GM19239 (cell line): Measurements from ENCODE around the gene EIF3L.
A peak's percentile ranks its signal among the peaks of the same experiment; 100 is the strongest.

Experiments
- DNase-seq: peaks from one replicate; pipeline ENCODE4 v3.0.0; 2011; ENCODE audit warnings: low spot score; ENCODE audit not compliant: insufficient read length
- FAIRE-seq: peaks from 2 replicates; lab custom pipeline; 2011; peaks lifted over from hg19 to GRCh38; lab: Jason Lieb, UNC

The EIF3L gene

DNA sequence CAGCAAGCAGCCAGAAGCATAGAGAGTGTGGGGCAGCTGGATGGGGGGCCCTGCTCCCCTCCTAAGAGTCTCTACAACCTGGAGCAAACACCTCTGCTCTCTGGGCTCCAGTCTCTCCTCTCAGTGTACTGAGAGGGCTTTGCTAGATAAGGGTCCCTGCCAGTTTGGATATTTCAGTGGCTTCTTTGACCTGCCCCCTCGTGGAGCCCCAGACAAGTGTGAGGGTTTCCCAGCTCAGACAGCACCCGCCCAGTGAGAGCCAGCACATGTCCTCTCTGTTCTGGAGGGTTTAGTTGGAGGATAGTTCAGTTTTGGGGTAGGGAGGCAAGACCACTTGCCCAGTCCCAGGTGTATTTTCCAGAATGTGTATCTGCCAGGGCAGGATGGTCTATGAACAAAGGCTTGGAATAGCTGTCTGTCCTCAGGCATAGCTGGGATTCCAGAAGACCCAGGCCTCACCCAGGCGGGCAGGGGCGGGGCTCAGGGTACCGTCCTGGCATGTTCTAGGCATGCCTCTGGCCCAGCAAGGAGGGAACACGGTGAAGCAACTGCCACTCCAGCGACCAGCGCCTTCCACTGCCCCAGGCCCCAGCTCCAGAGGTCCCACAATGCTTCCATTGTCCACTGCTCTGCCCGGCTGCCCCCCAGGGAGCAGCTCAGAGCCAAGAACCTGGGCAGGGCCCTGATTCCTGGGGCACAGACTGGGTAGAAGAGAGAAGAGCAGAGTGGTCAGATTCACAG is 49.4 kb downstream of the EIF3L start:
- no peak for DNase-seq
- no peak for FAIRE-seq

DNA sequence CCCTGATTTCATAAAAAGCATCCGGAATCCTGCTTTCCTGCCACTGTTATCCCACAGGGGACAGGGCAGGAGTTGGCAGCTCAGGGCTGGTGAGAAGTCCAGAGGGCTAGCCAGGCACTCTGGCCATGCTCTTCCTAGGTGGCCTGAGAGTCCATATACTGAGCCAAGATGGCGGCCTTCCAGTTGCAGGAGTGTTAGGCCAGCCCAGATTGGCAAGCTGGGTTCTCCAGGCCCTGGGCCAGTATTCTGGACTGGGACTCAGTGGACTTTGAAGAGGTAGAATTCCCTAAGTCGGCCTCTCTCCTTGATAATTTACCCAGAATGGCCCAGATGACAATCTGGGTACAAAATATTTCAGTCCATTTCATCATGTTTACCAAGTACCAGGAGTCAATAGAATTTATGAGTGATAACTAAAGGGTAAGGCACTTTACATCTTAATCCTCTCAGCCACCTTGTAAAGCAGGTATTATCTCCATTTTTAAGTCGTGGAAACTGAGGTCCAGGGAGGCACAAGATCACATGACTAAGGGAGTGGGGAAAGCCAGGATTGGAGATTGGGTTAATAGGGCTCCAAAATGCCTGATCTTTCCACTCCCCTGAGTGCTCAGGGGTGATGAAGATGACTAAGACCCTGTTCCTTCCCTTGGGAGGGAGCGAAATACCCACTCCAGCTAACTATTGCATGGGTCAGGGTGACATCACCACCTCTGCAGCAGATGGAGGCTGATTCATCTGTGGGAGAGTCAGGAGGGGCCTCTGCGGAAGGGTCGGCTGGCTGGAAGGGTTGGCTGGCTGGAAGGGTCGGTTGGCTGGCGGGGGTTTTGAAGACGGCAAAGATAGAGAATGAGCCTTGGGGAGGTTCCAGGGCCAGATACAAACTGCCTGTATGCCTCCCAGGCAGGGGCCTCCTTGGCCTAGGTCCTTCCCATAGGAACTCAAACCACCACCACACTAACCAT is 55.6 kb downstream of the EIF3L start:
- DNase-seq (no peak), FAIRE-seq (no peak)

DNA sequence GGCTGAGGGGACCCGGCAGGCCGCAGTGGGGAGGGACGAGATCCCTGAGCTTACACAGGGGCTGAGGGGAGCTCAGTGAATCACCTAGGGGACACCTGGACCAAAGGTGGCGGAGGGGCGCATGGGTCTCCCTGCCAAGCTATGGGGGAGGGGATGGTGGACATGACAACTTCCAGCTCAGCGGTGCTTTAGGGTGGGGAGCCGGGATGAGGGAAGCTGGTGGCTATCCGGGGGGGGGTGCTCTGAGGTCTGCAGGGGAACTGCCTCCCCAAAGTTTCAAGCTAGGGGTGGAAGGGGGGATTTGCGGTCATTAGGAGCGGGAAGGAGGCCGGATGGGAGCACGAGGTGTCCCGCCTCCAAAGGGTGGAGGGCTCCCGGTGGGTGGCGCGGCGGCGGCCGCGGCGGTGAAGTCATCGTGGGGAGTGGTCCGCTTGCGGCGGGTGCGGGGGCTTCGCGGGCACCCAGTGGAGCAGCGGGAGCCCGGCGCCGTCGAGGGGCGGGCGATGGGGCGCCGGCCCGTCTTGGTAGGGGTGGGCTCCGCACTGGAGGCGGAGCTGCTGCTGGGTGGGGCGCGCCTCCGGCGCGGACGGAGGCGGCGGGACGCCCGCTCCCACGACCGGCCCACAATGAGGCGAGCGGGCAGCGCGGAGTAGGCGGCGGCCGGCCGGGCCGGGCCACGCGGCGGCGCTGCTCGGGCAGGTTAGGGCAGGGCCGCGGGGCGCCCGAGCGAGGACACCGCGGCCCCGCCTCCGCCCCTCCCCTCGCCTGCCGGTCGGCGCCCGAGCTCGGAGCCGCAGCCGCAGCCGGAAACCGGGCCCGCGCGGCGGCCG is 56.5 kb downstream of the EIF3L start, which contains the start of gene MICALL1:
Gene MICALL1 (plus strand): TSS at position 764 of the 830 bp plus-strand sequence. CDS start 126 bp downstream, outside the sequence.
- DNase-seq (peak; percentile 97), FAIRE-seq (peak; percentile 8)

DNA sequence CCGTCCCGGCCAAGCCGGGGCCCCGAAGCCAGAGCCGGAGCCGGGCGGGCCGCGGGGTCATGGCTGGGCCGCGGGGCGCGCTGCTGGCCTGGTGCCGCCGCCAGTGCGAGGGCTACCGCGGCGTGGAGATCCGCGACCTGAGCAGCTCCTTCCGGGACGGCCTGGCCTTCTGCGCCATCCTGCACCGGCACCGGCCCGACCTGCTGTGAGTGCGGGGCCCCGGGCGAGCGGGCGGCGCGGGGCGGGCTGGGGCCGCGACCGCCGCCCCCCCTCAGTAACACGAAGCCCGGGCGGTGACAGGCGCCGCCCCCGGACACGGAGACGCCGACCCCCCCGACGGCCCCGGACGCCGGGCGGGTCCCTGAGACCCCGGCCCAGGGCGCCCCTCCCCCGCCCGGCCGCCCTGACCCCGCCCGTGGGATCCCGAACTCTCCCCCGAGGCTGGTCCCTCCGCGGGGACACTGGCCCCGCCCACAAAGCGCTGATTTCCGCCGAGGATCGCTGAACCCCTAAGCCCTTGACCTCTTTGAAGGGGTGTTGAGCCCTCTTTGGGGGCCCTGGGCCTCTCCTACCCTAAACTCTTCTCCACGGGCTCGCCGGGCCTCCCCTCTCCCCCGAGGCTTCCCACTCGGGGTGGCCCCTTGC is 57.3 kb downstream of the EIF3L start:
- DNase-seq (peak; percentile 75), FAIRE-seq (peak; percentile 66)

DNA sequence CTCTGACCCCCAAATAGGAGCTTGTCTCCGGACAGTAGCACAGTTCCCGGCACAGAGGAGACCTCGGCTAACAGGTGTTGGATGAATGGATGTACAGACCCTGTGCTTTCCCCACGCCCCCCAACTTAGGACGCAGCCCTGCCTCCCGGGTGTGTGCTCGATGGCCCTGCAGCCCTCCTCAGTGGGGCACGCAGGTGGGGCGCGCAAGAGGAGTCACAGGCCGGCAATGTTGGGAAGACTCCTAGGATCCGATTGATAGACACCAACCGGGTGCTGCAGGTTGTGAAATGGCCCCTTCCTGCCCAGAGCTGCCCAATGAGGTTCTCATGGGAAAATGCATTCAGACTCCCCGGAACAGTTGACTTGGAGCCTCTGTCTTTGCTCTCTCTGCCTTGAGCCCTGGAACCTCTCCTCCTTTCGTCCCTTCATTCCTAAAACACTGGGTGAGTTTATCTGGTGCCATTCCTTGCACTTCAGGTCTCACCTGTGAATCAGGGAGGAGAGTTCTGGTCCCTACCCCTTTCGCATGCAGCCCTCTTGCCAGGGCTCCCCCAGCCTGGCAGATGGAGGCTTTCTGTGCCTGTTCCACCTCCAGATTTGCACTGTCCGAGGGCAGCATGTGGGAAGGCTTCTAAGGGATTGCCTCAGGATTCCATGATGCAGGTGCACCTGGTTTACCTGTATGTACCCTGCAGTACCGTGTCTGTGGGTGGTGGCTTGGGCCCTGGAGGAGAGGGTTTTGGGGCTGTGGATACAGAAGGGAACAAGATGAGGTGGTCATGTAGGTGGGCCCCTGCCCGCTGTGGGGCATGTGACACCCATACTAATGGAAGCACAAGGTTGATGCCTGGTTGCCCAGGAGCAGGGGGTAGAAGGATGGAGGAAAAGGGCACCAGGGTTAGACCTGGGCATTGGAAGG is 58.1 kb downstream of the EIF3L start:
- no peak for DNase-seq
- peak; percentile 11 for FAIRE-seq

DNA sequence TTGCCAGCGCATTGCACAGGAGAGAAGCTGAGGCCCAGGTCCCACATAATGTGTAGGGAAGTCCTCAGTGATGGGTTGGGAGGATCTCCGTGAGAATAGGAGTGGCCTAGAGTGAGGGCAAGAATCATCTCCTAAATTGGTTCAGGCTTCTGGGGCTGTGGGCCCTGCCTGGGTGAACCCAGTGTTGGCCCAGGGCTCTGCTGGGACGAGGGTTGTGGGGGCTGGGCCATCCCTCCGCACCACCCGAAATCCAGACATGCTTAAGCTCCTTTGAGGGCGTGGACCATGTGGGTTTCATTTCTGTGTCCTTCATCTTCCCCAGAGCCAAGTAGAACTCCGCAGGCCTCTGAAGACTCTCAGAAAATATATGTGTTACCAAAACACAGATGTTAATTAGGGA is 60.5 kb downstream of the EIF3L start:
- FAIRE-seq = no peak

DNA sequence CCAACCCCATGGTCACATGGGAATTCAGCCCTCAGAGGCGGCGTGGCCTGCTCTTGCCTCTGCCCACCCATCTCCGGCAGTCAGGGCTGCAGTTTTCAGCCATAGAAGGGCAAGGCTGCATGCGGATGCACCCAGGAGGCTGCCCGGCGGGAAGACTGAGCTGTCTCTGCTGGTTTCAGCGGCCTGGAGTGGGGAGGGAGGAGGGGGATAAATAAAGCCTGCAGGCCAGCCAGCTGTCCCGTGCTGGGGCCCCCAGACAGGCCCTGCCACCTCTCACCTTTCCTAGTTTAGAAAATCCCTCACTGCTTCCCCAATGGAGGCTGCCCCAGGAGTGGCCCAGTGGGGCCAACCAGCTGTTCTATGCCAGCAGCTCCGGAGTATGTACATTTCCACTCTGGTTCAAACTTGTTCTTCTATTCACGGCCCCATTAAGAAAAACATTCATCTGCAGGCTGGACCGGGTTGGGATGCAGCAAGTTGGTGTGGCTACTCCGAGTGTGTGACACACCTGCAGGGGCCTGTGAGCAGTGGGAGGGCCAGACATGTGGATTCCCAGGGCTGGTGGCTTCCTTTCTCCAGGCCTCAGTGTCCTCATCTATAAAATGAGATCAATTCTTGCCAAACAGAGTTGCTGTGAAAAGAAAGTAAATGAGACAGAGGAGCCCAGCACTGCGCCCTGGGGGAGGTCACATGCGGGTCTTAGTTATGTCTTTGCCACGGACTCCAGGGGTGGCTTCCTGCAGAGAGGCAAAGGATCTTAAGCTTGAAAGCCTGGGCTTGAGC is 61.9 kb downstream of the EIF3L start:
- no peak for DNase-seq
- FAIRE-seq = no peak

More for the DNA sequence above, 60.5 kb downstream of the EIF3L start:
- no peak for DNase-seq

DNA sequence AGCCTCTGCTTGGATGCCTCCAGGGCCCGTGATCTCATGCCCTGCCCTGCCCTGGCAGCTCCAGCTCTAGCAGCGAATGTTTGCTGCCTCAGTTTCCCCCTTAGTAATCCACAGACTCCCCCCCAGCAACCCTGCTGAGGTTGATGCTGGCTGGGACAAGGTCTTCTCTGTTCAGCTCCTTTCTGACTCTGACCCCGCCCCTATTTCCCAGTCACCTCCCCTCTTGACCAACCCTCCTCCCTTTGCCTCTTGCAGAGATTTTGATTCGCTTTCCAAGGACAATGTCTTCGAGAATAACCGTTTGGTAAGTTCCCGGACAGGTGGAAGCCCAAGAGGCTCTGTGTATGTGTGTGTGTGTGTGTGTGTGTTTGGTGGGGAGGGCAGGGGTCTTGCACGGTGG is 62.5 kb downstream of the EIF3L start:
- no peak for FAIRE-seq
- no peak for DNase-seq

DNA sequence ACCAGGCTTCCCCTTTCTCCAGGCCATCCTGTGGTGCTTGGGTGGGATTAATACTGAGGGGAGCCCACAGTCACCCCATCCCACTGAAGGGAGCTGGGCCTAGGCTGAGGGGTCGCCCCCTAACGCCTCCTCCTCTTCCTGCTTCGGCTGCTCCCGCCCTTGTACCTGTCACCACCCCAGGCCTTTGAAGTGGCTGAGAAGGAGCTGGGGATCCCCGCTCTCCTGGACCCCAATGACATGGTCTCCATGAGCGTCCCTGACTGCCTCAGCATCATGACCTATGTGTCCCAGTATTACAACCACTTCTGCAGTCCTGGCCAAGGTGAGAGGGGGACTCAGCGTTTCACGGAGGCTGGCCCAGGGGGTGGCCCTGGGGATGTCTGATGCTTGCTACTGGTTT is 63.0 kb downstream of the EIF3L start:
- DNase-seq (no peak), FAIRE-seq (no peak)

DNA sequence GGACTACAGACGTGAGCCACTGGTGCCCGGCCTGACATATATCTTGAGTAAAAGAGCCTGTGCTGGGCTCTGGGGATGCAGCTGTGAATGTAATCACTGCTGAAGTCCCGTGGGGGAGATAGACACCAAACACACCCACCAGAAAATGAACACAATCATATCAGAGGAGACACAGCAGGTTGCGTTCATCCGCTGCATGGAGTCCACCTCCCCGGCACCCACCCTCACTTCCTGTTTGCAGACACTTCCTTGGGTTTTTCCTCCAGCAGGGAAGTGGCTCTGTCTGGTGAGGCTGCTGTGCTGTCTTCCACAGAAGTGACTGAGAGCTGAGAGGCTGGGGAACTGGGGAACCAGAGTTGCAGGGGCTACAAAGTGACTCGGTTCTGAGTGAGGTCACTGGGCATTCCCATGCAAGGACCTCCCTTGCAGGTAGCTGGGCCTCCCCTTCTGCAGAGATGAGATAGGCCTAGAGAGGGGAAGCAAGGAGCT is 64.1 kb downstream of the EIF3L start:
- no peak for FAIRE-seq
- DNase-seq = no peak

DNA sequence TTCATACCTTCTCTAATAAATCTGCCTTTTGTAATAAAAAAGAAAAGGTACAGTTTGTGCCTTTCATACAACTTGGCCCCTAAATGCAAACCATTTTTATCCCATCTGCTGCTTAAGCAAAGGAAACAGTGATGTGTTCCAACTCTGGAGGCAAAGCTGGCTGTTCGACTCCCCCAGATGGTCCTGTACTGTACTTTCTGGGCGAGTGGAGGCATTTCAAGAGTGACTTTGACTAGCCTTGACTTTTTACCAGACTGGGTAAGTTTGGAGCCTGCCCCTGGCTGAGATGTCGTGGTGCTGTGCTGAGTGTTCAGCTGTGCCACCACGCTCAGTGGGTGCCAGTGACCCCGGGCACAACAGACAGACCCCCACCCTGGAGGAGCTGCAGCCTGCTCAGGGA is 67.1 kb downstream of the EIF3L start:
- FAIRE-seq = no peak

DNA sequence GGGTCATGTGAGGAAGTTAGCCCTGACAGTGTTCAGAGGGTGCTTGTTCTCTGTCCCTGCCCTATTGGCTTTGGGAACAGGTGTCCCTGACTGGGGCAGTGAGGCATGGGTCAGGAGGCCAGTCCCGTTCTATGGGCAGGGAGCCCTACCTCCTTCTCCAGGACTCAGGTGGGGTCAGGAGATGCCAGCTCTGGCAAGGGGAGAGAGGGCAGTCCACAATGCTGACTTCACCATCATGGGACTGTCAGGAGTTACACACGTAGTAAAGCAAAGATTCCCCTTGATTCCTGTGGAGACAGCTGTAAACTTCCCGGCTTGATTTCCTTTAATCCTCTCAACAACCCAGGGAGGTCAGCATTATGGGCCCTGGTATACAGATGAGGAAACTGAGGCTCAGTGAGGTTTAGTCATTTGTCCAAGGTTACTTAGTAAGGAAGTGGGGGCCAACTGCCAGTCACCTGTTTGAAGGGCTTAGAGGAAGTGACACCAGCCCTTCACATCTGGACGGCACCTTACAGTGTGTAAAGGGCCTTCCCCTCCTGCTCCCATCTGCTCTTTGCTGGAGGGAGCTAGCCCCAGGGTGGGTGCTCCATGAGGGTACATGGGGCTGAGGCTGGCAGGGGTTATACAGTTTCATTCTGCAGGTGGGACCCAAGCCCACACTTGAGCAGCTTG is 68.8 kb downstream of the EIF3L start:
- DNase-seq (no peak), FAIRE-seq (no peak)

More for the DNA sequence above, 67.1 kb downstream of the EIF3L start:
- DNase-seq = no peak

DNA sequence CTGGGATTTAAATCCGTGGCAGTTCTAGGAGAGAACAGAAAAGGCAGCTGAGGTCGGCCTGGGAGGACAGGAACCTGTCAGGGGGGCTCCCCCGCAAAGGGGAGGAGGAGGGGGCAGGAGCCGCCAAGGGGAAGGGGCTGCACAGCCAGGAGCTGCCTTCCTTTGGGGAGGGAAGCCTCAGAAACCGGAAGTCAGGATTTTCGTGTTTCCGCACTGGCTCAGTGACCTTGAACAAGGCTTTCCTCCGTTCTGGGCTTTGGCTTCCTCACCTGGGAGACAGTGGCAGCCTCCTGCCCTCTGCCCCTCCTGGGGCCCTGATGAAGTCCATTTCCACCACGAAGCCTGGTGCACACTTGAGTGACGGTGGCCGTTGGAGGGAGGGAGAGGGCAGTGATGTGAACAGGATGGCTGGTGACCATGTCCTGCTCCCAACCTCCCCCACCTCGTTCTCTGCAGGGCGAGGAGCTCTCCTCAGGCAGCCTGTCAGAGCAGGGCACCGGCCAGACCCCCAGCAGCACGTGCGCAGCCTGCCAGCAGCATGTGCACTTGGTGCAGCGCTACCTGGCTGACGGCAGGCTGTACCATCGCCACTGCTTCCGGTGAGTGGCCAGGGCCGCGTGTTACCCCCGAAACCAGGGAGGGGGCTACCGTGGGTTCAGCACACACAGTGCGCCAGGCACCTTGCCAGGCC is 69.5 kb downstream of the EIF3L start:
- no peak for FAIRE-seq
- DNase-seq = no peak

DNA sequence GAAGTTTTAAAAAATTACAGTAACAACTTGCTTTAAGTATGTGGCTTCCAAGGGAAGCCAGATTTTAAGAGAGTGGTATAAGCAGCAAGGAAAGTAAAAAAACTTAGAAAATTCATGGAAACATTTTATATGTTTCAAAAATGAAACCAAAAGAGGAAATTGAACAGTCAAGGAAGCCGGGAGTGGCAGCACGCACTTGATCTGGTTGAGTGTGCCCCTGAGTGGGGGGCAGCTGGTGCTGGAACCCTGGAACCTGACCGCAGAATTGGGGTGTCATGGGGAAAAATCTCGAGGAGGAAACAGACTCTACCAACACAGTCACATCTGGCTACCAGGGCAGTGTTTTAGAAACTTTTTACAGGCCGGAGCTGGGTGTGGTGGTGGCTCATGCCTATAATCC is 70.9 kb downstream of the EIF3L start:
- DNase-seq = no peak
- peak; percentile 4 for FAIRE-seq

DNA sequence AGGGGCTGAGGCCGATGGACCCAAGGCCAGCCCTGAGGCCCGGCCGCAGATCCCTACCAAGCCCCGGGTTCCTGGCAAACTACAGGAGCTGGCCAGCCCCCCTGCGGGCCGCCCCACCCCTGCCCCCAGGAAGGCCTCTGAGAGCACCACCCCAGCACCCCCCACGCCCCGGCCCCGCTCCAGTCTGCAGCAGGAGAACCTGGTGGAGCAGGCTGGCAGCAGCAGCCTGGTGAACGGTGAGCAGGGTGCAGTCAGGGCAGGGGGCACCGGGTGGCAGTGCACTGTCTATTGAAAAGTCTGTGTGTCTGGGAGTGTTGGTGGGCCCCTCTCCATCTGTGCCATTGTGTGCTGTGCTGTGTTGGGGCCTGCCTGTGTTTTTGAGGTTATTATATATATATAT is 73.0 kb downstream of the EIF3L start:
- FAIRE-seq = no peak
- no peak for DNase-seq

DNA sequence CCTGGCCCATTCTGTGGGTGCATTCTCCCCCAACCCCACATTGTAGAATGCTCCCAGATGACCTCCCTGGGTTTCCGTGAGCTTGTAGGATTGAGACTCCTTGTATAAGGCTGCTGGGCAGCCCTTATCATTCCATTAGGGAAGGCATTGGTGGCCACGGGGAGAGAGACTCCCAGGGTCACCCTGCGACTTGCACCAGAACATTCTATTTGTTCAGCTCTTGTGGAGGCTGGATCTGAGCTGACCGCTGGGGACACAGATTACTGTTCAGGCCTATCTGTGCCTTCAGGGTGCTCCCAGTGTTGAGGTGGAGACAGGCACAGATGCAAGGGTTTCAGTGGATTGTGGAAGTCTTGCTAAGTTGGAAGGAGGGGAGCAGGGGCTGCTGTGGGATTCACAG is 74.7 kb downstream of the EIF3L start:
- DNase-seq (no peak), FAIRE-seq (no peak)
